NAMALWA (cell line): ENCODE results near the gene SCGB1D1.

Source experiments
- DNase-seq: peaks from one replicate; pipeline ENCODE4 v3.0.0-alpha.2; 2015; ENCODE audit warnings: low spot score

Gene SCGB1D1

DNA sequence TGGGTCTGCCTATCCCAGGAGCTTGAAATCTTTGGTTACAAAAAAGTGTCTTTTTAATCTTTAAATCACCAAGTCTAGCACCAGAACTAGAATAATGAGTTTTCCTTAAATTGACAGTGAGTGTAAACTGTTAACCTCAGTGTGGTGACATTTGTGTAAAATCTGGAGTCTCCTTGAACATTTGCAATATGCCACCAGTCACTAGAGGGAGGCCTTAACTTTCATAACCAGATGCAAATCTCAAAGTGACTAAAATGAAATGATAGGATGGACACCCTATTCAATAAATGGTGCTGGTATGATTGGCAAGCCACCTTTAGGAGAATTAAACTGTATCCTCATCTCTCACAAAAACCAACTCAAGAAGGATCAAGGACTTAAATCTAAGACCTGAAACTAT lies 43.7 kb downstream of the SCGB1D1 start:
- DNase-seq: peak; percentile 19

DNA sequence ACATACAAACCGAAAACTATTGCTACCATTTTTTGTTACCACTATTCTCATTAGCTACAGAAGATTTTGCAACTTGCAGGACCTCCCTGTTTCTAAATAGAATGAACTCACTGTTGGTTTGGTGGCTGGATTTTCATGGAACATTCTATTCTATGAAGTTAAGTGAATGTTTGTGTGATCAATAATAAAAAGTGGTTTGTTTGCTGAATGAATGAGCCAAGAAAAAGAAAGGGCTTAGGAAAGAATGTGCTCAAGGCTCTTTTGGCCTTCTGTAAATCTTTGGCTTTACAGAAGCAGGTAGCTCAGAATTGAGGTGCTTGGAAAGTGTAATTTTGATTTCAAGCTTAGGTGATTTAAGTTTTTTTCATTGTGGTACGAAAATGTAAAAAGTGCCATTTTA lies 46.2 kb downstream of the SCGB1D1 start:
- DNase-seq: no peak

DNA sequence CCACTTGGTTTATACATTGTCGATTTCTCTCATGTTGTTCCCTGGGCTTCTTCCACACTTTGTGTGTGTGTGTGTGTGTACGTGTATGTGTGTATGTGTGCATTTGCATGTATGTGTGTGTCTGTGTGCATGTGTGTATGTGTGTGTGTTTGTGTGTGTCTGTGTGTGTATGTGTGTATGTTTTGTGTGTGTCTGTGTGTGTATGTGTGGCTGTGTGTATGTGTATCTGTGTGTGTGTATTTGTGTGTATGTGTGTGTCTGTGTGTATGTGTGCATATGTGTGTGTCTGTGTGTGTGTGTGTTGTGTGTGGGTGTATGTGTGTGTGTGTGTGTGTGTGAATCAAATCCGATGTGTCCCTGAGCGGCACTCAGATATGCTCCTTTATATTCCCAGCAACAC lies 47.5 kb downstream of the SCGB1D1 start:
- DNase-seq: no peak

DNA sequence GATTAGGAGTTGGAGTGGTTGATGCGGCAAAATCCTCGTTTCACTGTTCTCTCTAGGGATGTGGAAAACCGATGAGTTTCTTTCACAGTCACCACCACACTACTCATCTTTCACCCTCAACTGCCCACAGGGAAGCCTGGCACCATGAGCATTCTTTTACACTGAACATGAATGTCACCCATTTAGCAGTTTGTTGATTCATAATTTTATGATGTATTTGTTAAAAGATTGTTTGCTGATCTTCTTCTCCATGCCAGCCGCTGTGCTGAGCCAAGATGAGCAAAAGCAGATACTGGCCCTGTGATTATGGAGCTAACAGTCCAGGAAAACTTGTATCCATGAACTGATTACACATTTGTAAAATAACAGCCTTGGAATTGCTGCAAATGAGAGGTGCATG lies 48.1 kb downstream of the SCGB1D1 start:
- no peak for DNase-seq

DNA sequence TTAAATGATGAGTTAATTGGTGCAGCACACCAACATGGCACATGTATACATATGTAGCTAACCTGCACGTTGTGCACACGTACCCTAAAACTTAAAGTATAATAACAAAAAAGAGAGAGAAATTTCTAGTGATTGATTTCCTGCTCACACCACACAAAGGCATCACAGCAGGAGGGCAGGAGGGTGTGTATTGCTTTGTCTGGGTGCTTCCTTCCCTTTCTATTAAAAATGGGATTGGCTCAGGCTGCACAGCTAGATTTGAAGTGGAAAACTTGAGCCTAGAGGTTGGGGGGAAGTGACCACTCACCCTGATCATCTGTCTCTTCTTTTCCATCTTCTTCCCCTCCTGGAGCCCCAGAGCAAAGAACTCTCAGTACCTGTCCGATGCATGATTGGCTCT lies 51.1 kb downstream of the SCGB1D1 start:
- no peak for DNase-seq

DNA sequence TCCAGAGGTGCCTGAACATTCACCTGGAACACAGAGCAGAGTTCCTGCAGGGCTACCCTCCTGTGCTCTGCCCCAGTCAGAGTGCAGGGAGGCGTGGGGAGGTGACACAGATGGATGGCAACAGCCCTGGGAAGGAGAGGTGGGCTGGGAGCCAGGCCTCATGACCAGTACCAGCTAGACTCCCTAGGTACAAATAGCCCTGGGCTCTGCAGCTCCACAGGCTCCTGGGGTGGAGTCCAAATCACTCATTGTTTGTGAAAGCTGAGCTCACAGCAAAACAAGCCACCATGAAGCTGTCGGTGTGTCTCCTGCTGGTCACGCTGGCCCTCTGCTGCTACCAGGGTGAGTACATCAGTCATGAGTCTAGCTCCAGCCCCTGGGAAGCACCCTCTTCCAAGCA lies 52.0 kb downstream of the SCGB1D1 start, which contains the start of gene SCGB1D2:
SCGB1D2 (plus strand) TSS at position 219 of the 400 bp plus-strand sequence; CDS start at position 288, 69 bp downstream.
- DNase-seq: no peak
